Activated CD8-positive, alpha-beta T cell treated with anti-CD3 and anti-CD28 coated beads for 36 hours (primary cell): ENCODE measurements around the gene CD226. TPM values are rescaled to one million over a fixed set of nuclear protein-coding genes. Genes with fewer than 3 reads are reported as not detected.

Experiments used
- ATAC-seq: fragments of 200-7000 bp; cut with Tn5 transposase; one replicate; pipeline ENCODE4 v1.10.0; 2021; ENCODE audit warnings: mild to moderate bottlenecking, moderate library complexity
- CTCF ChIA-PET: fragments of 350-600 bp; sonication (Branson Sonifier 250); formaldehyde crosslinking; loops from one replicate; lab custom pipeline; 2021; ENCODE audit warnings: antibody characterized with exemption; lab: Charles Lee
- POLR2A ChIA-PET: fragments of 350-600 bp; sonication (Branson Sonifier 250); formaldehyde crosslinking; loops from one replicate; lab custom pipeline; 2021; ENCODE audit warnings: antibody characterized with exemption; lab: Charles Lee
- DNase-seq: peaks from one replicate; pipeline ENCODE4 v3.0.0-alpha.2; 2020
- H3K27ac Mint-ChIP-seq: one replicate; pipeline ENCODE4 v1.8.0; 2021; ENCODE audit warnings: mild to moderate bottlenecking, mixed read lengths
- H3K27me3 Mint-ChIP-seq: one replicate; pipeline ENCODE4 v1.8.0; 2021; ENCODE audit warnings: mixed read lengths
- H3K36me3 Mint-ChIP-seq: one replicate; pipeline ENCODE4 v1.8.0; 2021; ENCODE audit warnings: low read depth, mixed read lengths
- H3K4me1 Mint-ChIP-seq: one replicate; pipeline ENCODE4 v1.8.0; 2021; ENCODE audit warnings: low read depth, mixed read lengths
- H3K4me3 Mint-ChIP-seq: one replicate; pipeline ENCODE4 v1.8.0; 2021; ENCODE audit warnings: mild to moderate bottlenecking, moderate library complexity, mixed read lengths
- H3K9me3 Mint-ChIP-seq: one replicate; pipeline ENCODE4 v1.8.0; 2021; ENCODE audit warnings: mixed read lengths
- CTCF ChIP-seq: fragments of 200-600 bp; IDR thresholded peaks from one replicate; pipeline ENCODE4 v1.8.0; 2022; ENCODE audit warnings: antibody characterized with exemption, mild to moderate bottlenecking
- intact Hi-C: fragments of 100-400 bp; cut with micrococcal nuclease; formaldehyde crosslinking; loops from one replicate; pipeline ENCODE4 v1.10.0; 2022
- total RNA-seq, 2 experiments: library from RNA; stranded (reverse); gene quantifications; one replicate each; pipeline ENCODE4 v1.2.3, GENCODE V29; 2021

CD226 gene
- total RNA-seq, 2 experiments from 2014 or later: 41.5 to 41.7 TPM

- Mint-ChIP-seq H3K4me3 (no peak overlapping the region), H3K27me3 (no peaks in the 10 kb centered on the region), H3K27ac (no peak overlapping the region), H3K36me3 (peaks cover 18% of the 10 kb centered on the region), H3K4me1 (peaks cover 14% of the 10 kb centered on the region), H3K9me3 (peaks cover 3% of the 10 kb centered on the region)
- POLR2A ChIA-PET: interaction anchor here (1.2 kb wide), 1 partner anchor 9 kb away, joined by 3 read pairs; no protein-coding TSS in a partner anchor
- no peak for TF ChIP-seq CTCF
- intact Hi-C loops: no loop called here
- DNase-seq (no peak), ATAC-seq (no peak)
- CTCF ChIA-PET: no interaction called here
These were observed 5.5 kb upstream of the CD226 start for GRCh38 chr18:69953191-69953590.

GRCh38 chr18:69951182-69951581, 3.5 kb upstream of the CD226 start:
- intact Hi-C loops: no loop called here
- DNase-seq: no peak
- ATAC-seq: no peak
- Mint-ChIP-seq H3K27ac (peak overlapping the region; percentile 17), H3K9me3 (peaks cover 3% of the 10 kb centered on the region), H3K36me3 (peaks cover 27% of the 10 kb centered on the region), H3K4me3 (no peak overlapping the region), H3K4me1 (peaks cover 24% of the 10 kb centered on the region), H3K27me3 (no peaks in the 10 kb centered on the region)
- no peak for TF ChIP-seq CTCF
- CTCF ChIA-PET: no interaction called here
- POLR2A ChIA-PET: interaction anchor here (0.7 to 2.1 kb wide), 3 partner anchors 12 to 52 kb away, joined by 3 to 7 read pairs (median 4); no protein-coding TSS in a partner anchor

- CTCF ChIA-PET: no interaction called here
- peaks cover 41% of the 10 kb centered on the region for H3K36me3 Mint-ChIP-seq
- TF ChIP-seq CTCF: no peak
- no peak overlapping the region for H3K4me3 Mint-ChIP-seq
- POLR2A ChIA-PET: no interaction called here
- H3K27me3 Mint-ChIP-seq: no peaks in the 10 kb centered on the region
- intact Hi-C loops: loop anchor here (10.0 kb wide), 1 partner anchor 125 kb away; no protein-coding TSS in a partner anchor
- no peak for ATAC-seq
- H3K4me1 Mint-ChIP-seq: peaks cover 36% of the 10 kb centered on the region
- no peak overlapping the region for H3K27ac Mint-ChIP-seq
- DNase-seq: no peak
- peaks cover 7% of the 10 kb centered on the region for H3K9me3 Mint-ChIP-seq
These were observed 1.9 kb upstream of the CD226 start for GRCh38 chr18:69949538-69949936.

- Mint-ChIP-seq H3K27ac (no peak overlapping the region), H3K9me3 (peaks cover 7% of the 10 kb centered on the region), H3K27me3 (no peaks in the 10 kb centered on the region), H3K36me3 (peaks cover 45% of the 10 kb centered on the region), H3K4me3 (no peak overlapping the region), H3K4me1 (peaks cover 37% of the 10 kb centered on the region)
- ChIA-PET POLR2A (no interaction called here), CTCF (no interaction called here)
- intact Hi-C loops: loop anchor here (10.0 kb wide), 1 partner anchor 126 kb away; no protein-coding TSS in a partner anchor
- TF ChIP-seq CTCF: no peak
- ATAC-seq (peak; percentile 43), DNase-seq (peak; percentile 83)
These were observed 1.4 kb upstream of the CD226 start for GRCh38 chr18:69948919-69949537.

- TF ChIP-seq CTCF: no peak
- H3K4me3 Mint-ChIP-seq: peak overlapping the region; percentile 84
- peaks cover 7% of the 10 kb centered on the region for H3K9me3 Mint-ChIP-seq
- no peak for ATAC-seq
- intact Hi-C loops: loop anchor here (10.0 kb wide), 1 partner anchor 127 kb away; no protein-coding TSS in a partner anchor
- H3K27ac Mint-ChIP-seq: no peak overlapping the region
- H3K36me3 Mint-ChIP-seq: peaks cover 50% of the 10 kb centered on the region
- H3K27me3 Mint-ChIP-seq: no peaks in the 10 kb centered on the region
- ChIA-PET POLR2A (no interaction called here), CTCF (no interaction called here)
- no peak for DNase-seq
- peaks cover 41% of the 10 kb centered on the region for H3K4me1 Mint-ChIP-seq
These were observed 583 bp upstream of the CD226 start for GRCh38 chr18:69948256-69948655.
